ENCODE results near the gene REC8.

- TF ChIP-seq POLR2A (IDR thresholded peaks at IDR 0.05; ENCODE audit: low read length): no peak
- no peak for TF ChIP-seq GATA1 (IDR thresholded peaks at IDR 0.05; ENCODE audit: low read depth, low read length)
Measured at GRCh38 chr14:24213866-24214662, 42.2 kb downstream of the REC8 start.

Data from erythroblast (primary cell).